HEK293 (cell line): ENCODE measurements around the gene TST.

ENCODE experiments used
- CTCF ChIA-PET: fragments of 350-600 bp; formaldehyde crosslinking; extraction: SDS; loops from one replicate; lab custom pipeline; 2021; ENCODE audit warnings: antibody characterized with exemption; lab: Yijun Ruan, JAX
- POLR2A ChIA-PET: fragments of 300-600 bp; formaldehyde crosslinking; extraction: SDS; loops from one replicate; lab custom pipeline; 2020; ENCODE audit warnings: antibody characterized with exemption, inconsistent platforms; lab: Yijun Ruan, JAX
- H3K27ac ChIP-seq: fragments of 200-500 bp; sonication (Bioruptor generic); 2 replicates; pipeline ENCODE4 v1.5.1; 2014; ENCODE audit warnings: low read depth, low read length, control low read depth, inconsistent platforms; ENCODE audit errors: extremely low read depth
- H3K36me3 ChIP-seq, 2 experiments: fragments of 200-500 bp in 1 of 2; sonication (Bioruptor generic) in 1 of 2; 1 replicate in 1 of 2; 2 replicates in 1 of 2; pipeline ENCODE4 v1.5.1; 2014 to 2017; ENCODE audit warnings: inconsistent platforms in 2 of 2, low read length in 2 of 2; ENCODE audit not compliant: control insufficient read depth in 2 of 2, insufficient read depth in 1 of 2
- H3K4me1 ChIP-seq: fragments of 200-500 bp; sonication (Bioruptor generic); 2 replicates; pipeline ENCODE4 v1.5.1; 2014; ENCODE audit warnings: mild to moderate bottlenecking, low read length, inconsistent platforms; ENCODE audit not compliant: control insufficient read depth, insufficient read depth
- H3K4me3 ChIP-seq: 2 replicates; pipeline ENCODE4 v1.5.1; 2011; ENCODE audit warnings: low read depth, mild to moderate bottlenecking, control low read depth, low read length, moderate library complexity
- H3K9me3 ChIP-seq: fragments of 200-500 bp; sonication (Bioruptor generic); 2 replicates; pipeline ENCODE4 v1.5.1; 2014; ENCODE audit warnings: low read depth, low read length, inconsistent platforms; ENCODE audit not compliant: control insufficient read depth, insufficient read depth
- KLF1 ChIP-seq: fragments of 450-650 bp; formaldehyde crosslinking; IDR thresholded peaks from 2 replicates; pipeline ENCODE4 v1.5.1; 2016; ENCODE audit warnings: missing biosample characterization, missing genetic modification characterization
- KLF16 ChIP-seq: fragments of 450-650 bp; formaldehyde crosslinking; IDR thresholded peaks from 2 replicates; pipeline ENCODE4 v1.5.1; 2017; ENCODE audit warnings: missing biosample characterization, missing genetic modification characterization
- SP3 ChIP-seq: fragments of 450-650 bp; formaldehyde crosslinking; IDR thresholded peaks from 2 replicates; pipeline ENCODE4 v1.5.1; 2016; ENCODE audit warnings: missing biosample characterization, missing genetic modification characterization
- TSHZ1 ChIP-seq: fragments of 450-650 bp; formaldehyde crosslinking; IDR thresholded peaks from 2 replicates; pipeline ENCODE4 v1.5.1; 2016; ENCODE audit warnings: missing biosample characterization, missing genetic modification characterization, borderline replicate concordance
- ZBTB26 ChIP-seq: fragments of 450-650 bp; formaldehyde crosslinking; optimal IDR thresholded peaks from 2 replicates; pipeline ENCODE3; 2016; ENCODE audit warnings: missing biosample characterization, mild to moderate bottlenecking, missing genetic modification characterization
- ZIC2 ChIP-seq: fragments of 450-650 bp; formaldehyde crosslinking; IDR thresholded peaks from 2 replicates; pipeline ENCODE4 v1.5.1; 2016; ENCODE audit warnings: missing biosample characterization, missing genetic modification characterization
- ZNF354C ChIP-seq: fragments of 450-650 bp; formaldehyde crosslinking; IDR thresholded peaks from 2 replicates; pipeline ENCODE4 v1.5.1; 2016; ENCODE audit warnings: missing biosample characterization, missing genetic modification characterization, low read depth, borderline replicate concordance
- ZNF473 ChIP-seq: fragments of 450-650 bp; formaldehyde crosslinking; IDR thresholded peaks from 2 replicates; pipeline ENCODE4 v1.5.1; 2017; ENCODE audit warnings: missing biosample characterization, missing genetic modification characterization
- ZNF571 ChIP-seq: fragments of 450-650 bp; formaldehyde crosslinking; IDR thresholded peaks from 2 replicates; pipeline ENCODE4 v1.5.0; 2017; ENCODE audit warnings: missing biosample characterization, missing genetic modification characterization
- ZNF596 ChIP-seq: fragments of 450-650 bp; IDR thresholded peaks from 2 replicates; pipeline ENCODE4 v1.5.0; 2018; ENCODE audit warnings: missing biosample characterization, mild to moderate bottlenecking, missing genetic modification characterization, moderate library complexity
- ZNF623 ChIP-seq: fragments of 450-650 bp; formaldehyde crosslinking; IDR thresholded peaks from 2 replicates; pipeline ENCODE4 v1.5.1; 2016; ENCODE audit warnings: missing biosample characterization, missing genetic modification characterization
- ZNF658 ChIP-seq: fragments of 450-650 bp; formaldehyde crosslinking; IDR thresholded peaks from 2 replicates; pipeline ENCODE4; 2016; ENCODE audit warnings: missing biosample characterization, missing genetic modification characterization
- ZNF837 ChIP-seq: fragments of 450-650 bp; formaldehyde crosslinking; IDR thresholded peaks from 2 replicates; pipeline ENCODE4 v1.5.1; 2016; ENCODE audit warnings: missing biosample characterization, missing genetic modification characterization
- ZSCAN23 ChIP-seq: fragments of 450-650 bp; formaldehyde crosslinking; IDR thresholded peaks from 2 replicates; pipeline ENCODE4 v1.5.1; 2016; ENCODE audit warnings: missing biosample characterization, missing genetic modification characterization
- TF ChIP-seq, protein P1 (sequence below): fragments of 450-650 bp; formaldehyde crosslinking; conservative IDR thresholded peaks from 2 replicates; pipeline ENCODE4 v1.5.1; 2016; ENCODE audit warnings: low read depth, missing biosample characterization, missing genetic modification characterization
- TF ChIP-seq, protein P2 (sequence below): fragments of 450-650 bp; formaldehyde crosslinking; IDR thresholded peaks from 2 replicates; pipeline ENCODE4 v1.5.1; 2016; ENCODE audit warnings: missing biosample characterization, missing genetic modification characterization

The TST gene

GRCh38 chr22:37017356-37017755, 1.9 kb downstream of the TST start:
- peaks cover 0 to 22% of the 10 kb centered on the region in 2 experiments; a peak in 1 of 3 replicates for H3K36me3 ChIP-seq
- H3K9me3 ChIP-seq = no peaks in the 10 kb centered on the region
- ChIA-PET CTCF (interaction anchor here (0.6 to 2.3 kb wide), 3 partner anchors 27 to 443 kb away, joined by 3 to 13 read pairs (median 3); no protein-coding TSS in a partner anchor), POLR2A (interaction anchor here (3.0 kb wide), 1 partner anchor 10 kb away, joined by 9 read pairs; no protein-coding TSS in a partner anchor)
- H3K4me3 ChIP-seq = no peak overlapping the region
- H3K4me1 ChIP-seq = no peaks in the 10 kb centered on the region
- TF ChIP-seq TSHZ1 (tag by site-specific recombination) (no peak), ZNF354C (tag by site-specific recombination) (no peak), ZNF571 (no peak), KLF16 (no peak), ZSCAN23 (tag by site-specific recombination) (no peak), SP3 (no peak), ZNF596 (no peak)
- TF ChIP-seq, protein P1, sequence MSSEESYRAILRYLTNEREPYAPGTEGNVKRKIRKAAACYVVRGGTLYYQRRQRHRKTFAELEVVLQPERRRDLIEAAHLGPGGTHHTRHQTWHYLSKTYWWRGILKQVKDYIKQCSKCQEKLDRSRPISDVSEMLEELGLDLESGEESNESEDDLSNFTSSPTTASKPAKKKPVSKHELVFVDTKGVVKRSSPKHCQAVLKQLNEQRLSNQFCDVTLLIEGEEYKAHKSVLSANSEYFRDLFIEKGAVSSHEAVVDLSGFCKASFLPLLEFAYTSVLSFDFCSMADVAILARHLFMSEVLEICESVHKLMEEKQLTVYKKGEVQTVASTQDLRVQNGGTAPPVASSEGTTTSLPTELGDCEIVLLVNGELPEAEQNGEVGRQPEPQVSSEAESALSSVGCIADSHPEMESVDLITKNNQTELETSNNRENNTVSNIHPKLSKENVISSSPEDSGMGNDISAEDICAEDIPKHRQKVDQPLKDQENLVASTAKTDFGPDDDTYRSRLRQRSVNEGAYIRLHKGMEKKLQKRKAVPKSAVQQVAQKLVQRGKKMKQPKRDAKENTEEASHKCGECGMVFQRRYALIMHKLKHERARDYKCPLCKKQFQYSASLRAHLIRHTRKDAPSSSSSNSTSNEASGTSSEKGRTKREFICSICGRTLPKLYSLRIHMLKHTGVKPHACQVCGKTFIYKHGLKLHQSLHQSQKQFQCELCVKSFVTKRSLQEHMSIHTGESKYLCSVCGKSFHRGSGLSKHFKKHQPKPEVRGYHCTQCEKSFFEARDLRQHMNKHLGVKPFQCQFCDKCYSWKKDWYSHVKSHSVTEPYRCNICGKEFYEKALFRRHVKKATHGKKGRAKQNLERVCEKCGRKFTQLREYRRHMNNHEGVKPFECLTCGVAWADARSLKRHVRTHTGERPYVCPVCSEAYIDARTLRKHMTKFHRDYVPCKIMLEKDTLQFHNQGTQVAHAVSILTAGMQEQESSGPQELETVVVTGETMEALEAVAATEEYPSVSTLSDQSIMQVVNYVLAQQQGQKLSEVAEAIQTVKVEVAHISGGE (tag by site-specific recombination) = no peak
- no peak overlapping the region for H3K27ac ChIP-seq

DNA sequence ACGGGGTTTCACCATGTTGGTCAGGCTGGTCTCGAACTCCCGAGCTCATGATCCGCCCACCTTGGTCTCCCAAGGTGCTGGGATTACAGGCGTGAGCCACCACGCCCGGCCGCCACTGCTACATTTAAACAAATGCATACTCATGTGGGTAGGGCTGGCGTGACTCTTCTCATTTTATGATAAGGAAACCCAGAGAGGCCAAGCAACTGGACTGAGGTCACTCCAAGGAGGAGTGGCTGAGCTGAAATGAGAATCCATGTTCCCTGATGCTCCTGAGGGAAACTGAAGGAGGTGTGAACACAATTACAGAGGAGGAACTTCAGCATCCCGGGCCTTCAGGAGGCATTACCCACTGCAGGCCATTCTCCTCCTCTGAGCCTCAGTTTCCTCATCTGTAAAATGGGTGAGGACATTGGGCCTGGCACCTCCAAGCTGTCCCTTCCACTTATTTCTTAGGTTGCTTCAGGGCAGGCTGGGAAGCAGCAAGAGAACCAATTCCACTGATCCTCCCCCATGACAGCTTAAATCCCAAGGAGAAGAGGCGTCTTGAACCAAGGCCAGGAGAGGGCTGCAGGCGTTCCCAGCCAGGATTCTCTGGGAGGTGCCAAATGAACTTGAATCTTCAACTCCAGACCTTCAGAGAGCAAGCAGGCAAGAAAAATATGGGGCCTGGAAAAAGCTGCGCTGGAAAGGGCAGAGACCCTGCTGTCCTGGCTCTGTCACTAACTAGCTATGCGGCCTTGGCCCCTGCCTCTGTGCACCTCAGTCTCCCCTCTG, 2.9 kb downstream of the TST start:
- Histone ChIP-seq H3K27ac (no peak overlapping the region), H3K36me3 (peaks cover 0 to 22% of the 10 kb centered on the region in 2 experiments; a peak in 1 of 3 replicates), H3K4me3 (no peak overlapping the region), H3K4me1 (no peaks in the 10 kb centered on the region), H3K9me3 (no peaks in the 10 kb centered on the region)
- TF ChIP-seq, protein P2, sequence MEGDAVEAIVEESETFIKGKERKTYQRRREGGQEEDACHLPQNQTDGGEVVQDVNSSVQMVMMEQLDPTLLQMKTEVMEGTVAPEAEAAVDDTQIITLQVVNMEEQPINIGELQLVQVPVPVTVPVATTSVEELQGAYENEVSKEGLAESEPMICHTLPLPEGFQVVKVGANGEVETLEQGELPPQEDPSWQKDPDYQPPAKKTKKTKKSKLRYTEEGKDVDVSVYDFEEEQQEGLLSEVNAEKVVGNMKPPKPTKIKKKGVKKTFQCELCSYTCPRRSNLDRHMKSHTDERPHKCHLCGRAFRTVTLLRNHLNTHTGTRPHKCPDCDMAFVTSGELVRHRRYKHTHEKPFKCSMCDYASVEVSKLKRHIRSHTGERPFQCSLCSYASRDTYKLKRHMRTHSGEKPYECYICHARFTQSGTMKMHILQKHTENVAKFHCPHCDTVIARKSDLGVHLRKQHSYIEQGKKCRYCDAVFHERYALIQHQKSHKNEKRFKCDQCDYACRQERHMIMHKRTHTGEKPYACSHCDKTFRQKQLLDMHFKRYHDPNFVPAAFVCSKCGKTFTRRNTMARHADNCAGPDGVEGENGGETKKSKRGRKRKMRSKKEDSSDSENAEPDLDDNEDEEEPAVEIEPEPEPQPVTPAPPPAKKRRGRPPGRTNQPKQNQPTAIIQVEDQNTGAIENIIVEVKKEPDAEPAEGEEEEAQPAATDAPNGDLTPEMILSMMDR (tag by site-specific recombination) = no peak
- TF ChIP-seq ZBTB26 (tag by site-specific recombination) = peak; percentile 13
- TF ChIP-seq ZIC2 (tag by site-specific recombination) = no peak
- TF ChIP-seq ZNF658 = no peak
- no peak for TF ChIP-seq ZNF596
- peak; percentile 40; the same call in 1 of the 2 replicates for TF ChIP-seq KLF1 (tag by site-specific recombination)
- no peak for TF ChIP-seq ZNF473
- no peak for TF ChIP-seq ZNF837 (tag by site-specific recombination)
- peak; percentile 43 for TF ChIP-seq ZNF623
- ChIA-PET CTCF (interaction anchor here (0.5 to 1.2 kb wide), 6 partner anchors 8 to 642 kb away, joined by 3 to 5 read pairs (median 3); a partner anchor contains a TSS), POLR2A (interaction anchor here (0.6 to 2.1 kb wide), 4 partner anchors 18 to 274 kb away, joined by 3 to 6 read pairs (median 4); partner anchors contain the start of gene IFT27)
